ENCODE measurements around the gene RARA.

DNA sequence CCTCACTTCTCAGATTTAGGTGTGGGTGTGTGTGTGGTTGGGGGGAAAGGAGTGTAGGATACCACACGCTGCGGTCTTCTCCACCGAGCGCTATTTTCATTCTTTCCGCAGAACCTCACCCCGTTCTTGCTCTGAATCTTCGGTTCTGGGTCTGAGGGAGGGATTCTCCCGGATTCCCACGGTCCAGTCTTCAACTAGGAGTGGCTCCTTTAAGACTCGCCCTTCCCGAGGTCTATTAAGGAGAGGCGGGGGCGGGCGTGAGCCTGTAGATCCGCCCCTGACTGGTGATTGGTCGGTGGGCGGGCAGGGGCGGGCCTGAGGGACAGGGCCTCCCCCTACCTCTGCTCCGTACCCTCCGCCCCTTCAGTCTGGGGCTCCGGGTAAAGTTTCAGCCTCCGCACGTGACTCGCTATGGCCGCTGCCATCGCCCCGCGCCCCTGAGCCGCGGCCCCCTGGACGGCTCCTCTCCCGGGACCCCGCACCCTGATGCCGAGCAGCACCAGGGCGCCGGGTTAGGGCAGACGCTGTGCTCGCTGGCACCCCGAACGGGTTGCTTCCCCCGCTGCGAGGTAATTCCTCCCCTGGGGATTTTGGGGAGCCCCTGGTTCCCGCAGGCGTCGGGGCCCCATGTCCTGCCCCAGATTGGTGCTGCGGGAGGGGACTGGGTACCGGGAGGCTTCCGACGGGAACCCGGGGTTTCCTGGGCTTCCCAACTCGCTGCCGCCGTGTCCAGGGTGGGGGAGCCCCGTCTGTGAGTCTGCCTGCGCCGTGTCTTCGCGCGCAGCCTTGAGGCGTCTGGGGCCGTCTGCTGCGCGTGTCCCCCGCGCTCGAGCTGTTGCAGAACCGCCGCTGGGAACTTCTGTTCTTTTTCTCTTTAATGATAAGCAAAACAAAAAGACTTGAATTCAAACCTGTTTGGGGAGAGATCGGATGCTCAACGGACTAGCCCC is 9.2 kb downstream of the RARA start:
- TF ChIP-seq, protein P1, sequence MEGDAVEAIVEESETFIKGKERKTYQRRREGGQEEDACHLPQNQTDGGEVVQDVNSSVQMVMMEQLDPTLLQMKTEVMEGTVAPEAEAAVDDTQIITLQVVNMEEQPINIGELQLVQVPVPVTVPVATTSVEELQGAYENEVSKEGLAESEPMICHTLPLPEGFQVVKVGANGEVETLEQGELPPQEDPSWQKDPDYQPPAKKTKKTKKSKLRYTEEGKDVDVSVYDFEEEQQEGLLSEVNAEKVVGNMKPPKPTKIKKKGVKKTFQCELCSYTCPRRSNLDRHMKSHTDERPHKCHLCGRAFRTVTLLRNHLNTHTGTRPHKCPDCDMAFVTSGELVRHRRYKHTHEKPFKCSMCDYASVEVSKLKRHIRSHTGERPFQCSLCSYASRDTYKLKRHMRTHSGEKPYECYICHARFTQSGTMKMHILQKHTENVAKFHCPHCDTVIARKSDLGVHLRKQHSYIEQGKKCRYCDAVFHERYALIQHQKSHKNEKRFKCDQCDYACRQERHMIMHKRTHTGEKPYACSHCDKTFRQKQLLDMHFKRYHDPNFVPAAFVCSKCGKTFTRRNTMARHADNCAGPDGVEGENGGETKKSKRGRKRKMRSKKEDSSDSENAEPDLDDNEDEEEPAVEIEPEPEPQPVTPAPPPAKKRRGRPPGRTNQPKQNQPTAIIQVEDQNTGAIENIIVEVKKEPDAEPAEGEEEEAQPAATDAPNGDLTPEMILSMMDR (tag by site-specific recombination; IDR thresholded peaks at IDR 0.05): no peak
- TF ChIP-seq ZNF707 (tag by site-specific recombination; IDR thresholded peaks at IDR 0.05): no peak
- no peak for TF ChIP-seq ZNF843 (tag by site-specific recombination; IDR thresholded peaks at IDR 0.05)
- no peak for TF ChIP-seq ZNF404 (tag by site-specific recombination; IDR thresholded peaks at IDR 0.05)
- TF ChIP-seq ZNF629 (tag by site-specific recombination; IDR thresholded peaks at IDR 0.05): peak; percentile 58
- no peak for TF ChIP-seq ZNF274 (IDR thresholded peaks at IDR 0.05; ENCODE audit: low read length)
- TF ChIP-seq ZNF274 (tag by site-specific recombination; IDR thresholded peaks at IDR 0.05; ENCODE audit: borderline replicate concordance): no peak
